Activated CD4-positive, alpha-beta memory T cell treated with anti-CD3 and anti-CD28 coated beads for 36 hours (primary cell): Measurements from ENCODE around the gene DIPK1A. TPM values are rescaled to one million over a fixed set of nuclear protein-coding genes. Genes with fewer than 3 reads are reported as not detected.

Experiments used
- CTCF ChIA-PET: fragments of 350-600 bp; sonication (Branson Sonifier 250); formaldehyde crosslinking; loops from one replicate; lab custom pipeline; 2021; ENCODE audit warnings: antibody characterized with exemption, inconsistent platforms; lab: Charles Lee
- POLR2A ChIA-PET: fragments of 350-600 bp; sonication (Branson Sonifier 250); formaldehyde crosslinking; loops from one replicate; lab custom pipeline; 2021; ENCODE audit warnings: antibody characterized with exemption; lab: Charles Lee
- DNase-seq: peaks from one replicate; pipeline ENCODE4 v3.0.0-alpha.2; 2020
- H3K27ac Mint-ChIP-seq: one replicate; pipeline ENCODE4 v1.8.0; 2021; ENCODE audit warnings: mixed read lengths
- H3K27me3 Mint-ChIP-seq: one replicate; pipeline ENCODE4 v1.8.0; 2021; ENCODE audit warnings: mixed read lengths
- H3K36me3 Mint-ChIP-seq: one replicate; pipeline ENCODE4 v1.8.0; 2021; ENCODE audit warnings: mixed read lengths
- H3K4me1 Mint-ChIP-seq: one replicate; pipeline ENCODE4 v1.8.0; 2021; ENCODE audit warnings: low read depth, mixed read lengths
- H3K4me3 Mint-ChIP-seq: one replicate; pipeline ENCODE4 v1.8.0; 2021; ENCODE audit warnings: mild to moderate bottlenecking, mixed read lengths
- H3K9me3 Mint-ChIP-seq: one replicate; pipeline ENCODE4 v1.8.0; 2021; ENCODE audit warnings: mixed read lengths
- intact Hi-C: fragments of 100-400 bp; cut with micrococcal nuclease; formaldehyde crosslinking; loops from one replicate; pipeline ENCODE4 v1.15.1; 2023
- total RNA-seq, 2 experiments: library from RNA; stranded (reverse); gene quantifications; one replicate each; pipeline ENCODE4 v1.2.3, GENCODE V29; 2021

DIPK1A gene
- total RNA-seq, 2 experiments from 2014 or later = 8.2 to 8.7 TPM

- no peak for DNase-seq
- Mint-ChIP-seq H3K4me3 (no peak overlapping the region), H3K9me3 (peaks cover 5% of the 10 kb centered on the region), H3K4me1 (peaks cover 22% of the 10 kb centered on the region), H3K27me3 (no peaks in the 10 kb centered on the region), H3K27ac (no peak overlapping the region), H3K36me3 (peaks cover 11% of the 10 kb centered on the region)
- intact Hi-C loops = no loop called here
- POLR2A ChIA-PET = no interaction called here
- CTCF ChIA-PET = interaction anchor here (0.7 to 1.5 kb wide), 3 partner anchors 14 to 121 kb away, joined by 3 to 9 read pairs (median 6); no protein-coding TSS in a partner anchor
Observed at GRCh38 chr1:92872719-92873118, 88.5 kb downstream of the DIPK1A start.

- peaks cover 13% of the 10 kb centered on the region for H3K4me1 Mint-ChIP-seq
- H3K27me3 Mint-ChIP-seq = no peaks in the 10 kb centered on the region
- peaks cover 5% of the 10 kb centered on the region for H3K9me3 Mint-ChIP-seq
- H3K36me3 Mint-ChIP-seq = peaks cover 12% of the 10 kb centered on the region
- ChIA-PET POLR2A (no interaction called here), CTCF (interaction anchor here (3.0 kb wide), 1 partner anchor 11 kb away, joined by 15 read pairs; no protein-coding TSS in a partner anchor)
- intact Hi-C loops = no loop called here
- no peak overlapping the region for H3K4me3 Mint-ChIP-seq
- DNase-seq = no peak
- no peak overlapping the region for H3K27ac Mint-ChIP-seq
Observed at GRCh38 chr1:92870591-92870990, 90.7 kb downstream of the DIPK1A start.

DNA sequence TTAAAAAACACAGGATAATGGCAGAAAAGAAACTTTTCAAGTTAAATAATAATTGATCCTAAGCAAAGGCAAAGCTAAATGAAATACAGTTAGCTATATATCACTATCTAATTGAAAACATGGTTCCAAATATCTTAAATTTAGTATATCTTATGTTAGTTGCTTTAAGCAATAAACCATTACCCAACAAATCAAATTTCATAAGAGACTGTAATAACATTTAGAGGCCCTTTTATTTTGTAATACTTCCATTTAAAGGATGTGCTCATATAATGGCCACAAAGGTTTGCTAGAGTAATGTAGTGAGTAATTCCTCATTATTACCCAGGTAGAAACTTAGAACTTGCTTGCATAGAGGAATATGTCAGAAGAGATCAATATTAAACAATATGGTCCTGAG is 97.1 kb downstream of the DIPK1A start:
- no peak overlapping the region for H3K27ac Mint-ChIP-seq
- H3K4me3 Mint-ChIP-seq = no peak overlapping the region
- peaks cover 2% of the 10 kb centered on the region for H3K36me3 Mint-ChIP-seq
- intact Hi-C loops = no loop called here
- DNase-seq = no peak
- CTCF ChIA-PET = interaction anchor here (0.8 to 1.9 kb wide), 5 partner anchors 15 to 129 kb away, joined by 3 to 12 read pairs (median 4); partner anchors contain the start of gene RPL5
- no peaks in the 10 kb centered on the region for H3K27me3 Mint-ChIP-seq
- no peaks in the 10 kb centered on the region for H3K9me3 Mint-ChIP-seq
- peaks cover 4% of the 10 kb centered on the region for H3K4me1 Mint-ChIP-seq
- POLR2A ChIA-PET = interaction anchor here (0.7 kb wide), 1 partner anchor 882 kb away, joined by 3 read pairs; no protein-coding TSS in a partner anchor

GRCh38 chr1:92862605-92863004 is 98.7 kb downstream of the DIPK1A start:
- Mint-ChIP-seq H3K36me3 (no peaks in the 10 kb centered on the region), H3K4me3 (no peak overlapping the region), H3K4me1 (peaks cover 13% of the 10 kb centered on the region), H3K27me3 (no peaks in the 10 kb centered on the region), H3K27ac (no peak overlapping the region), H3K9me3 (no peaks in the 10 kb centered on the region)
- DNase-seq = no peak
- intact Hi-C loops = no loop called here
- ChIA-PET POLR2A (no interaction called here), CTCF (interaction anchor here (1.0 to 1.9 kb wide), 7 partner anchors 95 to 200 kb away, joined by 3 to 12 read pairs (median 4); no protein-coding TSS in a partner anchor)

DNA sequence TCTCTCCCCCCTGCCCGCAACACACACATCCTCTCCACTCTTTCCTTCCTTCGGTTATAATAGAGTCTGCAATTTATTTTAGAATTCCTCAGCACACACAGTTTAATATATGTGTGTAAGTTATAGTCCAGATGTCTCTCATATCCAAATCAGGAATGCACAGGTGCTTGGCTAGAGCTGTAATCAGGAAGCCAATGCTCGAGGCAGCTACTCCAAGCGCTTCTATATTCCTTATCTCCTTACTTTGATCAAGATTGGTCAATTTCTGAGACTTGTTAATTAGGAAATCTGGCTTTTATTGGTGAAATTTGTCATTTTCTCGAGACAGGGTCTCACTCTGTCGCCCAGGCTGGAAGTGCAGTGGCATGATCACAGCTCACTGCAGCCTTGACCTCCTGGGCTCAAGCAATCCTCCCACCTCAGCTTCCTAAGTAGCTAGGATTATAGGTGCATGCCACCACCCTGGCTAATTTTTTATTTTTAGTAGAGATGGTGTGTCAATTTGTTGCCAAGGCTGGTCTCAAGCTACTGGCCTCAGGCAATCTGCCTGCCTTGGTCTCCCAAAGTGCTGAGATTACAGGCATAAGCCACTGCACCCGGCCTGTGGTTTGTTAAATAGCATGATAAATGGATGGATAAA is 101.7 kb downstream of the DIPK1A start:
- DNase-seq = no peak
- no peaks in the 10 kb centered on the region for H3K27me3 Mint-ChIP-seq
- ChIA-PET POLR2A (no interaction called here), CTCF (interaction anchor here (0.6 to 7.6 kb wide), 37 partner anchors 10 to 778 kb away, joined by 3 to 205 read pairs (median 6); partner anchors contain the start of genes DIPK1A and RPL5)
- H3K4me1 Mint-ChIP-seq = peaks cover 16% of the 10 kb centered on the region
- peak overlapping the region; percentile 0 for H3K27ac Mint-ChIP-seq
- H3K36me3 Mint-ChIP-seq = peaks cover 9% of the 10 kb centered on the region
- peak overlapping the region; percentile 7 for H3K4me3 Mint-ChIP-seq
- H3K9me3 Mint-ChIP-seq = peaks cover 3% of the 10 kb centered on the region
- intact Hi-C loops = loop anchor here (1.0 kb wide), 4 partner anchors 18 to 203 kb away; no protein-coding TSS in a partner anchor

DNA sequence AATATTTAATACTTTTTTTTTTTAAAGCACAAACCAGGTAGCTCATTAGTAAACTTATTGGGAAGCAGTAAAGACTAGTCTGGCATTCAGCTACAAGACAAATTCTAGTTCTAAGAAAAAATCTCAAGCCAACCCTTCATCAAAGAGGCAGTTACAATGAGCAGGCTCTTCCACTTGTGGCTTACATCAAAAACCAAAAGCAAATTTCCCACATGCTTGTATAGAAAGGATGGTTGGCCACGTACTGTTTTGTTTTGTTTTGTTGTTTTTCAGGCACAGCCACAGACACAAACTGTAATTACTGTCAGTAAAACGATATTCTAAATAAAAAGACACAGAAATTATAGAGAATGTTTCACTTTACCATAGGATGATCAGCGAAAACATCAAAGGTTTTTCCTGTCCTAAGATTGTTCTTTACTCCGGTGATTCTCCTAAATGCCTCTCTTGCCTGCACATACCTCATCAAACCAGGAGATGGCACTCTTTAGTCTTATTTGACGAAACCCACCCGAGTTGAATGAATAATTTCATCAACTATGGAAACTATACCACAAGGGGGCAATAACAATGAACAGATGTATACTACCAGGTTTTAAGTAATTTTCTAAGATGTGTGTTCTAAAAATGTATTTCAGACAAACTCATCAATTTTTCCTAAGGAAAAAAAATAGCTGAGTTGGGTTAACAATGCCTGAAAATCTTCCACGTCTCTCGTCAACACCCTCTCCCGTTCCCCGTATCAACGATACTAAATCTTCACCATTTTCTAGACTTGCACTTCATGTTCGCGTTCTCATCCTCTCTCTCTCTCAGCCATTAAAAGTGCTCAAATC is 102.5 kb downstream of the DIPK1A start:
- Mint-ChIP-seq H3K9me3 (peaks cover 3% of the 10 kb centered on the region), H3K27me3 (no peaks in the 10 kb centered on the region), H3K4me1 (peaks cover 19% of the 10 kb centered on the region), H3K36me3 (peaks cover 10% of the 10 kb centered on the region), H3K4me3 (peak overlapping the region; percentile 7), H3K27ac (peak overlapping the region; percentile 0)
- ChIA-PET POLR2A (interaction anchor here (0.6 to 1.0 kb wide), 2 partner anchors 102 to 135 kb away, joined by 3 read pairs; partner anchors contain the start of gene DIPK1A), CTCF (interaction anchor here (0.5 to 7.6 kb wide), 45 partner anchors 9 to 1038 kb away, joined by 3 to 205 read pairs (median 6); partner anchors contain the start of genes DIPK1A and RPL5)
- intact Hi-C loops = loop anchor here (1.0 kb wide), 4 partner anchors 19 to 204 kb away; no protein-coding TSS in a partner anchor
- DNase-seq = peak; percentile 39

- DNase-seq = no peak
- Mint-ChIP-seq H3K4me3 (no peak overlapping the region), H3K36me3 (peaks cover 10% of the 10 kb centered on the region), H3K9me3 (peaks cover 3% of the 10 kb centered on the region), H3K4me1 (peaks cover 19% of the 10 kb centered on the region), H3K27ac (no peak overlapping the region), H3K27me3 (no peaks in the 10 kb centered on the region)
- ChIA-PET POLR2A (interaction anchor here (0.6 to 1.0 kb wide), 2 partner anchors 103 to 136 kb away, joined by 3 read pairs; partner anchors contain the start of gene DIPK1A), CTCF (interaction anchor here (0.5 to 7.6 kb wide), 23 partner anchors 8 to 1039 kb away, joined by 3 to 205 read pairs (median 7); partner anchors contain the start of genes DIPK1A and RPL5)
- intact Hi-C loops = no loop called here
Observed at GRCh38 chr1:92857817-92858216, 103.4 kb downstream of the DIPK1A start.

GRCh38 chr1:92855236-92855635 is 106.0 kb downstream of the DIPK1A start:
- intact Hi-C loops = no loop called here
- CTCF ChIA-PET = interaction anchor here (0.8 to 7.6 kb wide), 5 partner anchors 24 to 207 kb away, joined by 3 to 205 read pairs (median 4); no protein-coding TSS in a partner anchor
- POLR2A ChIA-PET = interaction anchor here (0.7 kb wide), 1 partner anchor 106 kb away, joined by 3 read pairs; the partner anchor contains the start of gene DIPK1A
- H3K27ac Mint-ChIP-seq = no peak overlapping the region
- no peak overlapping the region for H3K4me3 Mint-ChIP-seq
- peaks cover 10% of the 10 kb centered on the region for H3K36me3 Mint-ChIP-seq
- no peak for DNase-seq
- peaks cover 3% of the 10 kb centered on the region for H3K9me3 Mint-ChIP-seq
- peaks cover 19% of the 10 kb centered on the region for H3K4me1 Mint-ChIP-seq
- H3K27me3 Mint-ChIP-seq = no peaks in the 10 kb centered on the region

GRCh38 chr1:92854101-92854785 is 107.0 kb downstream of the DIPK1A start:
- intact Hi-C loops = no loop called here
- no peaks in the 10 kb centered on the region for H3K27me3 Mint-ChIP-seq
- H3K36me3 Mint-ChIP-seq = peaks cover 10% of the 10 kb centered on the region
- H3K9me3 Mint-ChIP-seq = peaks cover 3% of the 10 kb centered on the region
- no peak for DNase-seq
- peak overlapping the region; percentile 9 for H3K27ac Mint-ChIP-seq
- H3K4me3 Mint-ChIP-seq = no peak overlapping the region
- POLR2A ChIA-PET = interaction anchor here (1.4 kb wide), 1 partner anchor 22 kb away, joined by 3 read pairs; the partner anchor contains the start of gene RPL5
- CTCF ChIA-PET = interaction anchor here (0.5 to 7.6 kb wide), 7 partner anchors 23 to 226 kb away, joined by 3 to 205 read pairs (median 3); no protein-coding TSS in a partner anchor
- H3K4me1 Mint-ChIP-seq = peaks cover 16% of the 10 kb centered on the region

DNA sequence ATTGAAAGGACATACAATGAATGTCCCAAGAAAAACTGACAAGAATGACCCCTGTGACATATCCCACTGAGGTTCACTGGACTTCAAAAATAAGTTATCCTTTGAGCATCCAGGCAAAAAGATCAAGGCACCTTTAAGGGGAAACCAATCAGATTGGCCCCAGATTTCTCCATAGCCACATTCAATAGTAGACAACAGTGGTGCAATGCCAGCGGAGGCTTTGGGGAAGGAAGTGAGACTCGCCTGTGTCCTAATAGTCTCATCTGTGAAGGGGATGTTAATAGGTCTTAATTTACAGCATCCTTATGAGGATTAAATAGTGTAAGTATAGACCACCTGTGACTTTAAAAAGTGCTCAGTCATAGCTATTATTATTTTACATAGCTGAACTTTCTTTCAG is 108.0 kb downstream of the DIPK1A start:
- ChIA-PET POLR2A (interaction anchor here (1.4 kb wide), 1 partner anchor 21 kb away, joined by 3 read pairs; the partner anchor contains the start of gene RPL5), CTCF (interaction anchor here (1.0 to 7.6 kb wide), 4 partner anchors 107 to 140 kb away, joined by 3 to 205 read pairs (median 6); partner anchors contain the start of gene DIPK1A)
- Mint-ChIP-seq H3K4me1 (peaks cover 8% of the 10 kb centered on the region), H3K9me3 (peaks cover 3% of the 10 kb centered on the region), H3K27me3 (no peaks in the 10 kb centered on the region), H3K36me3 (peaks cover 10% of the 10 kb centered on the region), H3K27ac (no peak overlapping the region), H3K4me3 (no peak overlapping the region)
- DNase-seq = no peak
- intact Hi-C loops = no loop called here

GRCh38 chr1:92851729-92852128 is 109.5 kb downstream of the DIPK1A start:
- Mint-ChIP-seq H3K27ac (no peak overlapping the region), H3K27me3 (no peaks in the 10 kb centered on the region), H3K36me3 (peaks cover 8% of the 10 kb centered on the region), H3K4me3 (no peak overlapping the region), H3K9me3 (peaks cover 3% of the 10 kb centered on the region), H3K4me1 (peaks cover 6% of the 10 kb centered on the region)
- DNase-seq = no peak
- ChIA-PET POLR2A (interaction anchor here (1.1 kb wide), 1 partner anchor 110 kb away, joined by 3 read pairs; the partner anchor contains the start of gene DIPK1A), CTCF (interaction anchor here (1.2 kb wide), 1 partner anchor 143 kb away, joined by 4 read pairs; no protein-coding TSS in a partner anchor)
- intact Hi-C loops = no loop called here
